Mesothelial cell of epicardium (in vitro differentiated cells): ENCODE measurements around the gene TP53I3. TPM values are rescaled to one million over a fixed set of nuclear protein-coding genes. Genes with fewer than 3 reads are reported as not detected.

Experiments
- DNase-seq, 2 experiments: peaks; one replicate each; pipeline ENCODE4 v3.0.0; 2021; ENCODE audit warnings: low spot score in 2 of 2; ENCODE audit not compliant: unreplicated experiment in 2 of 2
- H3K27ac Mint-ChIP-seq: 2 replicates; pipeline ENCODE4 v1.8.0; 2021; ENCODE audit warnings: mixed read lengths
- H3K27me3 Mint-ChIP-seq: 2 replicates; pipeline ENCODE4 v1.8.0; 2021; ENCODE audit warnings: low read depth, mixed read lengths
- H3K36me3 Mint-ChIP-seq: 2 replicates; pipeline ENCODE4 v1.8.0; 2021; ENCODE audit warnings: mixed read lengths
- H3K4me1 Mint-ChIP-seq: 2 replicates; pipeline ENCODE4 v1.8.0; 2021; ENCODE audit warnings: mixed read lengths
- H3K4me3 Mint-ChIP-seq: 2 replicates; pipeline ENCODE4 v1.8.0; 2021; ENCODE audit warnings: mild to moderate bottlenecking, moderate library complexity, mixed read lengths
- H3K9me3 Mint-ChIP-seq: 2 replicates; pipeline ENCODE4 v1.8.0; 2021; ENCODE audit warnings: mixed read lengths
- CTCF ChIP-seq: fragments of 200-600 bp; sonication (generic); IDR thresholded peaks from one replicate; pipeline ENCODE4 v1.5.0; 2021; ENCODE audit warnings: antibody characterized with exemption; ENCODE audit not compliant: unreplicated experiment
- total RNA-seq: library from RNA; stranded (reverse); gene quantifications from 3 replicates; pipeline ENCODE4 v1.2.1, GENCODE V29; 2021

TP53I3 gene
- total RNA-seq, 1 donor from 2014 or later, result 43.8 TPM

- H3K4me3 Mint-ChIP-seq, result no peak overlapping the region
Observed at GRCh38 chr2:24088821-24089359, 4.3 kb upstream of the TP53I3 start.

GRCh38 chr2:24087032-24087431, 2.4 kb upstream of the TP53I3 start:
- H3K4me3 Mint-ChIP-seq, result no peak overlapping the region

More at GRCh38 chr2:24088821-24089359, 4.3 kb upstream of the TP53I3 start:
- Mint-ChIP-seq H3K36me3 (peaks cover 13% of the 10 kb centered on the region), H3K4me1 (peaks cover 9% of the 10 kb centered on the region), H3K27me3 (no peaks in the 10 kb centered on the region), H3K27ac (no peak overlapping the region), H3K9me3 (peaks cover 3% of the 10 kb centered on the region)
- DNase-seq, result no peak
- TF ChIP-seq CTCF, result no peak

GRCh38 chr2:24086241-24086640, 1.6 kb upstream of the TP53I3 start:
- H3K36me3 Mint-ChIP-seq, result peaks cover 18% of the 10 kb centered on the region
- no peak overlapping the region for H3K27ac Mint-ChIP-seq
- TF ChIP-seq CTCF, result no peak
- H3K4me1 Mint-ChIP-seq, result peaks cover 17% of the 10 kb centered on the region
- no peaks in the 10 kb centered on the region for H3K27me3 Mint-ChIP-seq
- H3K9me3 Mint-ChIP-seq, result no peaks in the 10 kb centered on the region
- no peak overlapping the region for H3K4me3 Mint-ChIP-seq
- no peak for DNase-seq

More at GRCh38 chr2:24087032-24087431, 2.4 kb upstream of the TP53I3 start:
- H3K36me3 Mint-ChIP-seq, result peaks cover 15% of the 10 kb centered on the region
- H3K4me1 Mint-ChIP-seq, result peaks cover 17% of the 10 kb centered on the region
- no peak overlapping the region for H3K27ac Mint-ChIP-seq
- TF ChIP-seq CTCF, result no peak
- no peaks in the 10 kb centered on the region for H3K27me3 Mint-ChIP-seq
- no peak for DNase-seq
- H3K9me3 Mint-ChIP-seq, result no peaks in the 10 kb centered on the region

GRCh38 chr2:24085200-24085489, 511 bp upstream of the TP53I3 start:
- no peak for TF ChIP-seq CTCF
- Mint-ChIP-seq H3K27ac (peak overlapping the region; percentile 94), H3K36me3 (peaks cover 20% of the 10 kb centered on the region), H3K9me3 (no peaks in the 10 kb centered on the region), H3K4me3 (peak overlapping the region; percentile 93), H3K4me1 (peaks cover 17% of the 10 kb centered on the region), H3K27me3 (no peaks in the 10 kb centered on the region)
- DNase-seq, result no peak

GRCh38 chr2:24083567-24084385, 858 bp downstream of the TP53I3 start:
- DNase-seq, result peak in 1 of 2 experiments; percentile 34
- Mint-ChIP-seq H3K4me1 (peaks cover 17% of the 10 kb centered on the region), H3K27ac (peak overlapping the region; percentile 97), H3K27me3 (no peaks in the 10 kb centered on the region), H3K4me3 (peak overlapping the region; percentile 93), H3K9me3 (no peaks in the 10 kb centered on the region), H3K36me3 (peaks cover 16% of the 10 kb centered on the region)
- no peak for TF ChIP-seq CTCF
